ENCODE results near the gene CELA3A. TPM values are rescaled to one million over a fixed set of nuclear protein-coding genes. Genes with fewer than 3 reads are reported as not detected.

CELA3A gene
- total and polyA plus RNA-seq, 10 of the 15 experiments (the other 5 are each of a cell fraction or from before 2014, with no cell fraction given): 7.6 TPM; not detected in 9

DNA sequence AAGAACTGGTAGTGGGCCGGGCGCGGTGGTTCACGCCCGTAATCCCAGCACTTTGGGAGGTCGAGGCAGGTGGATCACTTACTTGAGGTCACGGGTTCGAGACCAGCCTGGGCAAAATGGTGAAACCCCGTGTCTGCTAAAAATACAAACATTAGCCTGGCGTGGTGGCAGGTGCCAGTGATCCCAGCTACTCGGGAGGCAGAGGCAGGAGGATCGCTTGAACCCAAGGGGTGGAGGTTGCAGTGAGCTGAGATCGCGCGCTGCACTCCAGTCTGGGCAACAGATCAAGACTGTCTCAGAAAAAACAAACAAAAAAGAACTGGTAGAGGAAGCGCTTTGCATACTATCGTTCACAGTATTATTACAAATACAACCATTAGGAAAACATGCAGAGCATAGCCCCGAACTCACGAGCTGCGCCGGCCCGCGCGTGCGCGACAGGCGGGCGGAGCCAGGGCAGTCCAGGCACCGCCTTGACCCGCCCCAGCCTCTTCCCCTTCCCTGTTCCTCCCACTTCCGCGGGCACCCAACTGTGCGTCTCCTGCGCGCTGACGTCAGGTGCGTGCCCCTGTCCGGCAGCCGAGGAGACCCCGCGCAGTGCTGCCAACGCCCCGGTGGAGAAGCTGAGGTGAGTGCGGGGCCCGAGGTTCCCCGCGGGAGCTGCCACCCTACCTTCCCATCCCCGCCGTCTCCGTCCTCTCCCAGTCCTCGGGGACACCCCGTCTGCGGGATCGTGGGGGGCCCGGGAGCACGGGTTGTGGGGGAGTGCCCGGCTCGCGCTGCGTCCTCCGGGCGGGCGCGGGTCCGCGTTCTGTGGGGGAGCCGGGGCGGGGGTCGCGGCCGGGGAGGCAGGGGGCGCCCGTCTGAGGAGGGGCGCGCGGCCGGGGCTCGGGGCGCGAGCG is 50.9 kb downstream of the CELA3A start, which contains the start of gene CDC42:
TSS of gene CDC42 (plus strand) at position 595 of the 902 bp plus-strand sequence. CDS start 25,770 bp downstream, outside the sequence.
- H3K27me3 ChIP-seq (replicated peaks in 1 of 2; ENCODE audit: control insufficient read depth in 2 of 2, insufficient read depth in 2 of 2, low read length in 1 of 2): no peaks in the 10 kb centered on the region
- 18% methylated on average over 61 of the region's 81 CpGs for WGBS (ENCODE audit: insufficient coverage, insufficient replicate concordance, low lambda C conversion rate, missing lambda C conversion rate)
- H4K20me1 ChIP-seq (ENCODE audit: control insufficient read depth, insufficient read depth): 0 out of 2 replicates have a peak, but pooled peaks cover 6% of the 10 kb centered on the region
- SMC1A ChIA-PET (ENCODE audit: uncharacterized antibody, unreplicated experiment): interaction anchor here (0.8 to 11.2 kb wide), 11 partner anchors 10 to 41 kb away, joined by 3 to 100 read pairs (median 4); no protein-coding TSS in a partner anchor
- POLR2A ChIA-PET: interaction anchor here (0.6 to 21.4 kb wide), 9 partner anchors 13 to 70 kb away, joined by 3 to 325 read pairs (median 4); no protein-coding TSS in a partner anchor
- ATAC-seq (peak; percentile 89), DNase-seq (ENCODE audit: low read depth, low spot score) (peak; percentile 83), FAIRE-seq (peak; percentile 72)
- peaks cover 0 to 5% of the 10 kb centered on the region in 2 experiments; a peak in 1 of 4 replicates for H3K36me3 ChIP-seq (ENCODE audit: control insufficient read depth in 2 of 2, insufficient read depth in 2 of 2, low read length in 1 of 2)
- H3K4me2 ChIP-seq (ENCODE audit: control insufficient read depth, insufficient read depth): peak within 1 kb of the TSS; percentile 78
- intact Hi-C loops (cut with micrococcal nuclease; ENCODE audit: unreplicated experiment): loop anchor here (2.0 kb wide), 1 partner anchor 14 kb away; no protein-coding TSS in a partner anchor
- peak within 1 kb of the TSS; percentile 94 for H3K9ac ChIP-seq (ENCODE audit: control insufficient read depth, insufficient read depth, low read length)
- H3K79me2 ChIP-seq (ENCODE audit: control insufficient read depth, insufficient read depth, low read length): peaks cover 46% of the 10 kb centered on the region
- in situ Hi-C loops (cut with MboI): no loop called here
- H3K27ac ChIP-seq (ENCODE audit: control insufficient read depth, insufficient read depth): peak within 1 kb of the TSS; percentile 90
- peak within 1 kb of the TSS; percentile 89 for H2AFZ ChIP-seq (ENCODE audit: control insufficient read depth, low read depth, low read length)
- H3K4me3 ChIP-seq: peak within 1 kb of the TSS; percentile 98
- BruUV-seq (replicated peaks): no TSS peak
- CTCF ChIA-PET: interaction anchor here (0.9 to 12.9 kb wide), 5 partner anchors 12 to 34 kb away, joined by 3 to 107 read pairs (median 4); no protein-coding TSS in a partner anchor
- RAD21 ChIA-PET (ENCODE audit: unreplicated experiment): interaction anchor here (1.0 to 4.6 kb wide), 10 partner anchors 11 to 270 kb away, joined by 3 to 54 read pairs (median 6); partner anchors contain the start of gene USP48
- peaks cover 15% of the 10 kb centered on the region for H3K4me1 ChIP-seq (ENCODE audit: control insufficient read depth, insufficient read depth, low read length)
- H3K9me3 ChIP-seq (replicated peaks; ENCODE audit: control insufficient read depth, insufficient read depth, low read length): no peaks in the 10 kb centered on the region
- TF ChIP-seq FOS (IDR thresholded peaks at IDR 0.05; ENCODE audit: borderline replicate concordance, extremely low read depth, insufficient read length) (no peak), TCF3 (IDR thresholded peaks at IDR 0.05; ENCODE audit: borderline replicate concordance, insufficient read depth, low read depth, low read length) (peak; percentile 75), SMAD5 (IDR thresholded peaks at IDR 0.05; ENCODE audit: low read depth) (peak; percentile 90), PAX5 (IDR thresholded peaks at IDR 0.05; ENCODE audit: borderline replicate concordance, low read depth, low read length) (0 out of 2 replicates have a peak, but pooled peaks have one; percentile 32), NFYA (IDR thresholded peaks at IDR 0.05; ENCODE audit: borderline replicate concordance, low read depth, low read length) (no peak), ATF7 (IDR thresholded peaks at IDR 0.05; ENCODE audit: low read depth) (peak; percentile 82), TCF7 (IDR thresholded peaks at IDR 0.05; ENCODE audit: borderline replicate concordance) (no peak), GATAD2B (conservative IDR thresholded peaks at IDR 0.05; ENCODE audit: low read depth) (peak; percentile 62; the same call in 1 of the 2 replicates), TAF1 (IDR thresholded peaks at IDR 0.05; ENCODE audit: borderline replicate concordance, low read depth, low read length) (peak; percentile 95), MXI1 (IDR thresholded peaks at IDR 0.05; ENCODE audit: low read depth, low read length) (peak; percentile 79), RUNX3 (IDR thresholded peaks at IDR 0.05; ENCODE audit: low read length) (no peak), ESRRA (IDR thresholded peaks at IDR 0.05; ENCODE audit: low read length) (no peak), KAT2A (conservative IDR thresholded peaks at IDR 0.05; ENCODE audit: control insufficient read depth, low read depth, low read length) (no peak), SP1 (IDR thresholded peaks at IDR 0.05; ENCODE audit: low read depth, low read length) (peak; percentile 62), POLR2AphosphoS5 (IDR thresholded peaks at IDR 0.05; ENCODE audit: low read length) (peak; percentile 97), ZNF622 (IDR thresholded peaks at IDR 0.05) (no peak), NR2F1 (conservative IDR thresholded peaks at IDR 0.05) (no peak; the same call in 1 of the 2 replicates), FOXK2 (IDR thresholded peaks at IDR 0.05) (no peak)
- TF ChIP-seq, protein P1, sequence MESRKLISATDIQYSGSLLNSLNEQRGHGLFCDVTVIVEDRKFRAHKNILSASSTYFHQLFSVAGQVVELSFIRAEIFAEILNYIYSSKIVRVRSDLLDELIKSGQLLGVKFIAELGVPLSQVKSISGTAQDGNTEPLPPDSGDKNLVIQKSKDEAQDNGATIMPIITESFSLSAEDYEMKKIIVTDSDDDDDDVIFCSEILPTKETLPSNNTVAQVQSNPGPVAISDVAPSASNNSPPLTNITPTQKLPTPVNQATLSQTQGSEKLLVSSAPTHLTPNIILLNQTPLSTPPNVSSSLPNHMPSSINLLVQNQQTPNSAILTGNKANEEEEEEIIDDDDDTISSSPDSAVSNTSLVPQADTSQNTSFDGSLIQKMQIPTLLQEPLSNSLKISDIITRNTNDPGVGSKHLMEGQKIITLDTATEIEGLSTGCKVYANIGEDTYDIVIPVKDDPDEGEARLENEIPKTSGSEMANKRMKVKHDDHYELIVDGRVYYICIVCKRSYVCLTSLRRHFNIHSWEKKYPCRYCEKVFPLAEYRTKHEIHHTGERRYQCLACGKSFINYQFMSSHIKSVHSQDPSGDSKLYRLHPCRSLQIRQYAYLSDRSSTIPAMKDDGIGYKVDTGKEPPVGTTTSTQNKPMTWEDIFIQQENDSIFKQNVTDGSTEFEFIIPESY (IDR thresholded peaks at IDR 0.05): no peak
- TF ChIP-seq, protein P2, sequence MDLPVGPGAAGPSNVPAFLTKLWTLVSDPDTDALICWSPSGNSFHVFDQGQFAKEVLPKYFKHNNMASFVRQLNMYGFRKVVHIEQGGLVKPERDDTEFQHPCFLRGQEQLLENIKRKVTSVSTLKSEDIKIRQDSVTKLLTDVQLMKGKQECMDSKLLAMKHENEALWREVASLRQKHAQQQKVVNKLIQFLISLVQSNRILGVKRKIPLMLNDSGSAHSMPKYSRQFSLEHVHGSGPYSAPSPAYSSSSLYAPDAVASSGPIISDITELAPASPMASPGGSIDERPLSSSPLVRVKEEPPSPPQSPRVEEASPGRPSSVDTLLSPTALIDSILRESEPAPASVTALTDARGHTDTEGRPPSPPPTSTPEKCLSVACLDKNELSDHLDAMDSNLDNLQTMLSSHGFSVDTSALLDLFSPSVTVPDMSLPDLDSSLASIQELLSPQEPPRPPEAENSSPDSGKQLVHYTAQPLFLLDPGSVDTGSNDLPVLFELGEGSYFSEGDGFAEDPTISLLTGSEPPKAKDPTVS (IDR thresholded peaks at IDR 0.05; ENCODE audit: low read depth, low read length): no peak
- TF ChIP-seq, protein P3, sequence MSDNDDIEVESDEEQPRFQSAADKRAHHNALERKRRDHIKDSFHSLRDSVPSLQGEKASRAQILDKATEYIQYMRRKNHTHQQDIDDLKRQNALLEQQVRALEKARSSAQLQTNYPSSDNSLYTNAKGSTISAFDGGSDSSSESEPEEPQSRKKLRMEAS (IDR thresholded peaks at IDR 0.05; ENCODE audit: low read depth, low read length): peak; percentile 53; the same call in 1 of the 2 replicates

Data from GM12878 (cell line).